Osteoblast (primary cell): Measurements from ENCODE around the gene ARFGAP1. TPM values are rescaled to one million over a fixed set of nuclear protein-coding genes. Genes with fewer than 3 reads are reported as not detected.

Source experiments
- DNase-seq: peaks from one replicate; pipeline ENCODE4 v3.0.0; 2011; ENCODE audit warnings: low spot score, mixed read lengths; ENCODE audit not compliant: insufficient read length; ENCODE audit errors: missing footprints
- H2AFZ ChIP-seq: 2 replicates; pipeline ENCODE4 v1.6.0; 2011; ENCODE audit warnings: mild to moderate bottlenecking, low read length
- H3K27ac ChIP-seq: 2 replicates; pipeline ENCODE4 v1.5.1; 2011; ENCODE audit warnings: mild to moderate bottlenecking, low read depth, low read length, moderate library complexity
- H3K27me3 ChIP-seq: 2 replicates; pipeline ENCODE4 v1.6.0; 2012; ENCODE audit warnings: mild to moderate bottlenecking, control low read depth, inconsistent platforms, low read length, moderate library complexity; ENCODE audit not compliant: insufficient read depth
- H3K36me3 ChIP-seq: 2 replicates; pipeline ENCODE4 v1.5.1; 2011; ENCODE audit warnings: mild to moderate bottlenecking, low read length, control low read depth, moderate library complexity; ENCODE audit not compliant: insufficient read depth
- H3K4me1 ChIP-seq: 2 replicates; pipeline ENCODE4 v1.5.1; 2011; ENCODE audit warnings: mild to moderate bottlenecking, low read length, control low read depth, moderate library complexity; ENCODE audit not compliant: insufficient read depth
- H3K4me2 ChIP-seq: 2 replicates; pipeline ENCODE4 v1.6.0; 2011; ENCODE audit warnings: mild to moderate bottlenecking, low read length; ENCODE audit not compliant: insufficient read depth
- H3K4me3 ChIP-seq: fragments of 200-600 bp; sonication (generic); 3 replicates; pipeline ENCODE4 v1.5.1; 2012; ENCODE audit warnings: mild to moderate bottlenecking, low read length, inconsistent platforms; ENCODE audit not compliant: insufficient read depth
- H3K79me2 ChIP-seq: 2 replicates; pipeline ENCODE4 v1.6.0; 2012; ENCODE audit warnings: mild to moderate bottlenecking, low read length, control low read depth, inconsistent platforms; ENCODE audit not compliant: insufficient read depth
- H3K9me3 ChIP-seq: 2 replicates; pipeline ENCODE4 v1.5.1; 2011; ENCODE audit warnings: low read depth, low read length, control low read depth
- H4K20me1 ChIP-seq: 2 replicates; pipeline ENCODE4 v1.6.0; 2012; ENCODE audit warnings: mild to moderate bottlenecking, low read length, control low read depth; ENCODE audit not compliant: insufficient read depth
- CTCF ChIP-seq: IDR thresholded peaks from 2 replicates; pipeline ENCODE4 v1.5.1; 2011; ENCODE audit warnings: mild to moderate bottlenecking, low read depth, low read length, moderate library complexity; ENCODE audit errors: extremely low read depth
- total RNA-seq: library from RNA; depleted of rRNA; stranded (reverse); fragments of >200 nt; gene quantifications from 2 replicates; pipeline ENCODE4 v1.2.3, GENCODE V29; 2012

The ARFGAP1 gene
- total RNA-seq = 63.1 and 68.4 TPM in 2 replicates

DNA sequence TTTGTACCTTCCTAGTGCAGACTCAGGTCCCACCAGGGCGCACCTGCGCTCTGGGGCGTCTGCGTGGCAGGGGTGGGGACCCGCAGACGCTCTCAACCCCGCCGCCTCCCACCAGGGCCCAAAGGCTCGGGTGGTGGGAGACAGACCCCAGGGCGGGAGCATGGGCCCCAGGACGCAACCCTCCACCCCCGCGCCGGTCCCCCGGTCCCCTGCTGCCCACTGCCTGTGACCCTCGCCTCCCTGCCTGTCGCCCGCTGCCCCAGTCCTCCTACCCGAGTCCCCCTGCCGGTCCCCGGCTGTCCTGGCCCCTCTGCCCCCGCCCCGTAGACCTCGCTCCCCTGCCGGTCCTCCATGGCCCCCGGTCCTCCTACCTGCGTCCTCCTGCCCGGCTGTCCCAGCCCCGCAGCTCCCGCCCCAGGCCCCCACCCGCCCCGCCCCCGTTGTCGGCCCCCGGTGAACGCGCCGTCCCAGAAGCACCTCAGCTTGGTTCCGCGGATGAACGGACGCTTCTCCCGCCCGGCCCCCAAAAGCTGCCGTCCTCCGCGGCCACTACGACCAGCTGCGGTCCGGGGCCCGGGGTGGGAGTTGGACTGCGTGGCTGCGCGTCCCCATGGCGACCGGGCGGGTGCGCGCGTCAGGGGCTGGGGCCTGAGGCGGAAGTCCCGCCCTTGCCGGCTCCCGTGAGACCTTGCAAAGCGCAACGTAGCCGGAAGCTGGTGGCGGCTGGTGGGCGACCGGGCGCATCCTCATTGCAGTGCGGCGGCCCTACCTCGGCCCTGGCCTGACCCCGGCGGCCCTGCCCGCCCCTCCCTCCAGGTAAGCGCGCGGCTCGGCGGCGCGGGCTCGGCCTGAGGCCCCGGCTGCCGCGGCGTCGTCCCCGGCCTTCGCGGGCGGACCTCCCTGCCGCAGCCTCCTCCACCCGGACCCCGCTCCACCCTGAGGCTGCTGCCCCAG is at the start of gene ARFGAP1:
Gene ARFGAP1, plus strand, starts transcription at position 709 of the 954 bp plus-strand sequence. CDS start 2,768 bp downstream, outside the sequence.
- peak; percentile 100 for DNase-seq
- H3K4me2 ChIP-seq = peak within 1 kb of the TSS; percentile 97
- no peaks in the 10 kb centered on the region for H3K9me3 ChIP-seq
- peaks cover 57% of the 10 kb centered on the region for H3K79me2 ChIP-seq
- peak within 1 kb of the TSS; percentile 69 for H3K27ac ChIP-seq
- peaks cover 18% of the 10 kb centered on the region for H3K4me1 ChIP-seq
- H2AFZ ChIP-seq = peak within 1 kb of the TSS; percentile 70
- H3K27me3 ChIP-seq = peaks cover 14% of the 10 kb centered on the region
- H4K20me1 ChIP-seq = peaks cover 46% of the 10 kb centered on the region
- H3K4me3 ChIP-seq = peak within 1 kb of the TSS; percentile 96
- peaks cover 21% of the 10 kb centered on the region for H3K36me3 ChIP-seq
- no peak for TF ChIP-seq CTCF

DNA sequence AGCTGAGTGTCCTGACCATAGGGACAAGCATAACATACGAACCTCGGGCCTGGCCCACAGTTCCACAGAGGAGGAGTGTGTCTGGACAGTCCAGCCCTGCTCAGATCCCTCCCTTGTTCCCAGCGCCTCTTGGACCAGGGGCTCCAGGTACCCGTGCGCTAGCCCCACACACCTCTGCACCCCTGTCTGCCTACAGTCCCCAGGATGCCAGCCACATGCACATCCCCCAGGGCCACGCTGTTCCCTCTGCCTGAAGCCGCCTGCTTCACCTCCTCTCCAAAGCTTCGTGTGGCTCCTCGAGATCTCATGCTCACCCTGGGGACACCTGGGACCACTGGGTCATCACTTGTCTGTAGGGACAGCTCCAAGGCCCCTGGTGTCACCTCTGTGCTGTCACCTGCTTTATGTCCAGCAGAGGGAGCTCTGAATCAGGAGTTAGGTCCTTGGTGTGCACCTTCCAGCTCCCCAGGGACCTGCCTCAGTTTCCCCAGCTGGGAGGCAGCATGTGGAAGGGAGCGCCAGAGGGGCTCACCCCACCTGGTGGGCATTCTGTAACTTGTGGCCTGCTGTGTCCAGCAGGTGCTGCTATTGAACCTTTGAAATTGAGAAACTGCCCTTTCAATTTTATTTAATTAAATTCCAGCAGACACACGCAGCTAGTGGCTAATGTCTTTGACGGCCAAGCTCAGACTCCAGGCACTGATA is 49.3 kb upstream of the ARFGAP1 start:
- peak; percentile 82 for TF ChIP-seq CTCF
- H3K27me3 ChIP-seq = peaks cover 11% of the 10 kb centered on the region
- peaks cover 8% of the 10 kb centered on the region for H3K4me1 ChIP-seq
- H2AFZ ChIP-seq = no peak overlapping the region
- no peaks in the 10 kb centered on the region for H3K79me2 ChIP-seq
- H3K4me3 ChIP-seq = no peak overlapping the region
- no peak overlapping the region for H3K4me2 ChIP-seq
- H3K9me3 ChIP-seq = no peaks in the 10 kb centered on the region
- H4K20me1 ChIP-seq = no peaks in the 10 kb centered on the region
- H3K36me3 ChIP-seq = no peaks in the 10 kb centered on the region
- peak; percentile 89 for DNase-seq
- no peak overlapping the region for H3K27ac ChIP-seq

- no peak overlapping the region for H3K4me2 ChIP-seq
These were observed 48.8 kb upstream of the ARFGAP1 start for GRCh38 chr20:63223826-63224207.

More at GRCh38 chr20:63223826-63224207, 48.8 kb upstream of the ARFGAP1 start:
- Histone ChIP-seq H3K27me3 (peaks cover 11% of the 10 kb centered on the region), H3K79me2 (no peaks in the 10 kb centered on the region), H3K4me3 (no peak overlapping the region), H2AFZ (no peak overlapping the region), H4K20me1 (no peaks in the 10 kb centered on the region), H3K9me3 (no peaks in the 10 kb centered on the region), H3K4me1 (peaks cover 8% of the 10 kb centered on the region), H3K27ac (no peak overlapping the region), H3K36me3 (no peaks in the 10 kb centered on the region)
- peak; percentile 62 for DNase-seq
- TF ChIP-seq CTCF = no peak
